ENCODE data around the gene STX12.
A peak's percentile ranks its signal among the peaks of the same experiment; 100 is the strongest.
"Not testable (repeated sequence)": the region's sequence is repeated elsewhere in the genome, so short reads cannot be mapped to it uniquely, and the experiment has no call there.

The STX12 gene

DNA sequence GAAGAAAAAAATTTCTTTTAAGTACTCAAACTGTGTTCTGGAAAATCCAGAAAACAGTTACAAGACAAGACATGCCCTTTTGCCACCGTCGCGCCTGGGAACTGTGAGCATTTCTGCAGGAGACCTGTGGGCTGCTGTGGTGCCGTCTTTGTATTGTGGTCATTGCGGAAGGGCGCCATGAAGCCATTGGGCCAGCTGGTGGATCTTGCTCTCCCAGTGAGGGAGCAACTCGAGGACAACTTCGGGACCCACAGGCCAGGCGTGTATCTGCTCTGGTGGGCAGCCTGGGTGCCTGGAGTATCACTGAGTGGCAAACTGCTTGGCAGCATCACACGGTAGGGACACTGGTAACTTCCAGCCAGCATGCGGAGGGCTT lies 95.5 kb downstream of the STX12 start:
- ATAC-seq (replicated peaks; ENCODE audit: extremely low read depth, poor library complexity, severe bottlenecking) (no peak), DNase-seq (ENCODE audit: low spot score in 2 of 2) (no peak)
- H3K36me3 Mint-ChIP-seq (ENCODE audit: insufficient read depth): peaks cover 9% of the 10 kb centered on the region
- peak overlapping the region; percentile 87 for H3K27ac Mint-ChIP-seq (ENCODE audit: low read depth)
- peaks cover 37% of the 10 kb centered on the region for H3K4me1 Mint-ChIP-seq
- no peaks in the 10 kb centered on the region for H3K27me3 Mint-ChIP-seq
- no peaks in the 10 kb centered on the region for H3K9me3 Mint-ChIP-seq
- H3K4me3 Mint-ChIP-seq: peak overlapping the region; percentile 79

DNA sequence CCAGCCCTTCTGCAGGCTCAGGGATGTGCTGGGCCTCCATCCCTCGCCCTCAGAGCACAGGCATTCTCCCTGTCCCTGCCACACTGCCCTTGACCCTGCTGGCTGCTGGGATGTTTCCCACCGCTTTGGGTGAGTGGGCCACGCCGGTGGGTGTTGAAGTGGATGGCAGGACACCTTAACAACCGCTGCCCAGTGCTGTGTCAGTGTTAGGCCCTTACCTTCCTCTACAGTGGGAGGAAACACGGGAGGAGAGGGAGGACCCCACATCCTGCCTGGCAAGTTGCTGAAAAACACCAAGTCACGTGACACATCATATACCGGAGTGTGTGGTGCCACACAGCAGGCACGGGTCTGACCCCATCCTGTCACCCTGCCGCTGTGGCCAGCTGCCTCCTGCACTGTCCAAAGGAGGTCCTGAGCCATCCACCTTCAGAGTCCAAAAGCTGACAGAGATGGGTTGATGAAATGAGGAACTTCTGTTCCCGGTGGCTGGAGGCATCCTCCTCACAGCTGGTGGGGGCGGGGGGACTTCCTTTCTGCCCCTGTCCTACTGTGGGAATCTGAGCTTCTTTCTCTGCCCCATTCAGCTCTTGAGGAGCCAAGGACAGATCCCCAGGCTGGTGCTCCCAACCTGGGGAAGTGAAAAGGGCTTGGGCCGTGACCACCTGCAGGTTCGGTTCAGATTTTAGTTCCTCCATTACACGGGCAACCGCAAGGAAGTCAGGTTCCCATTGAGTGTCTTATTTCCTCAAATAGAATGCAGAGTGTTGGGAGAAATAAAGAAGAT lies 96.1 kb downstream of the STX12 start:
- peaks cover 11% of the 10 kb centered on the region for H3K36me3 Mint-ChIP-seq (ENCODE audit: insufficient read depth)
- H3K9me3 Mint-ChIP-seq: no peaks in the 10 kb centered on the region
- H3K4me3 Mint-ChIP-seq: peak overlapping the region; percentile 79
- ATAC-seq (replicated peaks; ENCODE audit: extremely low read depth, poor library complexity, severe bottlenecking): peak; percentile 83
- DNase-seq (ENCODE audit: low spot score in 2 of 2): peak; percentile 23 to 64
- H3K27ac Mint-ChIP-seq (ENCODE audit: low read depth): peak overlapping the region; percentile 87
- H3K4me1 Mint-ChIP-seq: peaks cover 39% of the 10 kb centered on the region
- H3K27me3 Mint-ChIP-seq: no peaks in the 10 kb centered on the region

DNA sequence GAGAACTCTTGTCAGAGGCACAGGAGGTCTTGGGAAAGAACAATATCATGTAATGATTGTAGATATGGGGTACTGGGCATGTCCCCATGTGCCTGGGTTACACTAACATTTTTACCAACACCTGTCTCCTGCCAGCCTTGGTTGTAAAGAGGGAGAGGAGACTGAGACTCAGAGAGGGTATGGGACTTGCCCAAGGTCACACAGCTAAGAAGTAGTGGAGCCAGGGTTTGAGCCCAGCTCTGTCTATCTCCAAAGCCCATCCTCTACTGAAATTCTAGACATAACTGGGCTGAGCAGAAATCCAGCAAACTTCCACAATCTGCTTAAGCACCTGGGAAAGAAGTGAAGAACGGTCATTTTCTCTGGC lies 96.7 kb downstream of the STX12 start:
- peak overlapping the region; percentile 79 for H3K4me3 Mint-ChIP-seq

DNA sequence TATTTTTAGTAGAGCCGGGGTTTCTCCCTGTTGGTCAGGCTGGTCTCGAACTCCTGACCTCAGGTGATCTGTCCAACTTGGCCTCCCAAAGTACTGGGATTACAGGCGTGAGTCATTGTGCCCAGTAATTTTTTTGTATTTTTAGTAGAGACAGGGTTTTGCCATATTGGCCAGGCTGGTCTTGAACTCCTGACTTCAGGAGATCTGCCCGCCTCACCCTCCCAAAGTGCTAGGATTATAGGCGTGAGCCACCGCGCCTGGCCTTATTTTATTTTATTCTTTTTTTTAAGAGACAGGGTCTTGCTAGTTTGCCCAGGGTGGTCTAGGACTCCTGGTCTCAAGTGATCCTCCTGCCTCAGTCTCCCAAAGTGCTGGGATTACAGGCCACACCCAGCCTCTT lies 98.1 kb downstream of the STX12 start:
- H3K27me3 Mint-ChIP-seq; H3K4me3 Mint-ChIP-seq; H3K27ac Mint-ChIP-seq (ENCODE audit: low read depth); H3K9me3 Mint-ChIP-seq; ATAC-seq (replicated peaks; ENCODE audit: extremely low read depth, poor library complexity, severe bottlenecking); DNase-seq (ENCODE audit: low spot score in 2 of 2): not testable (repeated sequence)
- peaks cover 50% of the 10 kb centered on the region for H3K4me1 Mint-ChIP-seq
- peaks cover 20% of the 10 kb centered on the region for H3K36me3 Mint-ChIP-seq (ENCODE audit: insufficient read depth)

More for the DNA sequence above, 96.7 kb downstream of the STX12 start:
- DNase-seq (ENCODE audit: low spot score in 2 of 2): no peak
- Mint-ChIP-seq H3K36me3 (ENCODE audit: insufficient read depth) (peaks cover 11% of the 10 kb centered on the region), H3K27ac (ENCODE audit: low read depth) (peak overlapping the region; percentile 87), H3K27me3 (no peaks in the 10 kb centered on the region), H3K9me3 (no peaks in the 10 kb centered on the region), H3K4me1 (peaks cover 39% of the 10 kb centered on the region)
- ATAC-seq (replicated peaks; ENCODE audit: extremely low read depth, poor library complexity, severe bottlenecking): no peak

DNA sequence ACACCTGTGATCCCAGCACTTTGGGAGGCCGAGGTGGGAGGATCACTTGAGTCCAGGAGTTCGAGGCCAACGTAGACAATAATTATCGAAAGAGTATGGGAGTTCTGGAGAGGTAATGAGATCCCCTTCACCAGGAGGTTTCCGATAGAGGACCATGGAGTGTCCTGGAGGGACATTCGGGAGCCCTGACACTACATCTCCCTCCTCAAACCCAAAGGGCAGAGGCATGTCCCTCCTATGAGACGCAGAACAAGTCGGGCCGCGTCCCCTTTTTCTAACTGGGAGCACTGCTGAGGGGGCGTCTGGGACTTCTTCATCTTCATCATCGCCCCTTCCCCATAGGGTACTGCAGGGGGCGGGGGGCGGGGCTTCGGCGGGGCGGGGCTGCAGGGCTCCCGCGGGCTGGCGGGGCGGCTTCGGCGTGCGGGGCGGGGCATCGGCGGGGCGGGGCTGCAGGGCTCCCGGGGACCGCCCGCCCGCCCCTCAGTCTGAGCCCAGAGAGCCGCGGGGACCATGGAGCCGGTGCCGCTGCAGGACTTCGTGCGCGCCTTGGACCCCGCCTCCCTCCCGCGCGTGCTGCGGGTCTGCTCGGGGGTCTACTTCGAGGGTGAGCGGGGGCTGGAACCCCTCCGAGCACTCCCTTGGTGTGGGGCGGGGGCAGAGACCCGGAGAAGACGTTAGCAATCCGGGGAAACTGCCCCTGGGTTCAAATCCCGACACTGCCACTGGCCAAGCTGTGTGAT lies 99.2 kb downstream of the STX12 start, which contains the start of gene THEMIS2:
Gene THEMIS2 (plus strand): TSS at position 486 of the 743 bp plus-strand sequence. CDS start 28 bp downstream, at position 514.
- peaks cover 26% of the 10 kb centered on the region for H3K36me3 Mint-ChIP-seq (ENCODE audit: insufficient read depth)
- ATAC-seq (replicated peaks; ENCODE audit: extremely low read depth, poor library complexity, severe bottlenecking): peak; percentile 64
- H3K27me3 Mint-ChIP-seq: no peaks in the 10 kb centered on the region
- no peaks in the 10 kb centered on the region for H3K9me3 Mint-ChIP-seq
- DNase-seq (ENCODE audit: low spot score in 2 of 2): peak; percentile 32 to 42
- peak within 1 kb of the TSS; percentile 83 for H3K27ac Mint-ChIP-seq (ENCODE audit: low read depth)
- peak within 1 kb of the TSS; percentile 90 for H3K4me3 Mint-ChIP-seq
- peaks cover 54% of the 10 kb centered on the region for H3K4me1 Mint-ChIP-seq

DNA sequence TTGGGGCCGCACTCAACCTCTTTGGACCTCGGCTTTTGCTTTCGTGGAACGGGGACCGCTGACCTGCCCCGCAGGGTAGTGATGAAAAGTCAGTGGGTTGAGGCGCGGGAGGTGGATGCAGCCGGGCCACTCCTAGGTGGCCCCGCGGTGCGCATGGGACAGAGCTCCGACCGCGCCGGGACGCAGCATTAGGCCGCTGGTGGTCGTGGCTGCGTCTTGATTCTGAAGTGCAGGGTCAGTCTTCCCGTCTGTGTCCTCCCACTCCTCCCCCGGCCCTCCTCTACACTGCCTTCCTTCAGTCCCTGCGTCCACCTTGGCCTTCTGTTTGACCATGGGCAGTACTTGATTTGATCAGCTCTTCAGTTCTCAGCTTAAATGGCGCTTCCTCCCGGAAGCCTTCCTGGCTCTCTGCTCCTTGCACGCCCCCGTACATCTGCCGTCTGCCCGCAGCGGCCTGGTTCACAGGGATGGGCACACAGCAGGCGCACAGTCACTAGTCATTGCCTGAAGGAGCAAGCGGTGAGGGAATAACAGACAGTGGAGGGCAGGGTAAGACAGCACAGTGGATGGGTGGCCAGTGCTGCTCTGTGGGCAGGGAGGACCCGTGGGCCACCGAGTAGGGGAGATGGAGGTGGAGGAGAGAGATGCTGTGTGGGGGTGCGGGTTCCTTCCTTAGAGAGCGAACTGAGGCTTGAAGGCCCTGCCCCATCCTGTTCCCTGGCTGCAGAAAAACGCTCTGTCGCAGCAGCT lies 100.0 kb downstream of the STX12 start:
- H3K27me3 Mint-ChIP-seq: no peaks in the 10 kb centered on the region
- peak overlapping the region; percentile 83 for H3K27ac Mint-ChIP-seq (ENCODE audit: low read depth)
- peak overlapping the region; percentile 90 for H3K4me3 Mint-ChIP-seq
- peak; percentile 11 for ATAC-seq (replicated peaks; ENCODE audit: extremely low read depth, poor library complexity, severe bottlenecking)
- H3K36me3 Mint-ChIP-seq (ENCODE audit: insufficient read depth): peaks cover 31% of the 10 kb centered on the region
- H3K4me1 Mint-ChIP-seq: peaks cover 53% of the 10 kb centered on the region
- no peaks in the 10 kb centered on the region for H3K9me3 Mint-ChIP-seq
- DNase-seq (ENCODE audit: low spot score in 2 of 2): no peak

- peak overlapping the region; percentile 83 for H3K27ac Mint-ChIP-seq (ENCODE audit: low read depth)
- H3K4me1 Mint-ChIP-seq: peaks cover 56% of the 10 kb centered on the region
- no peak for ATAC-seq (replicated peaks; ENCODE audit: extremely low read depth, poor library complexity, severe bottlenecking)
- H3K9me3 Mint-ChIP-seq: no peaks in the 10 kb centered on the region
- H3K36me3 Mint-ChIP-seq (ENCODE audit: insufficient read depth): peaks cover 40% of the 10 kb centered on the region
- no peaks in the 10 kb centered on the region for H3K27me3 Mint-ChIP-seq
- peak overlapping the region; percentile 90 for H3K4me3 Mint-ChIP-seq
- DNase-seq (ENCODE audit: low spot score in 2 of 2): no peak
Measured at GRCh38 chr1:27873671-27874384, 100.8 kb downstream of the STX12 start.
